ENCODE measurements around the gene RASSF1.

The RASSF1 gene

DNA sequence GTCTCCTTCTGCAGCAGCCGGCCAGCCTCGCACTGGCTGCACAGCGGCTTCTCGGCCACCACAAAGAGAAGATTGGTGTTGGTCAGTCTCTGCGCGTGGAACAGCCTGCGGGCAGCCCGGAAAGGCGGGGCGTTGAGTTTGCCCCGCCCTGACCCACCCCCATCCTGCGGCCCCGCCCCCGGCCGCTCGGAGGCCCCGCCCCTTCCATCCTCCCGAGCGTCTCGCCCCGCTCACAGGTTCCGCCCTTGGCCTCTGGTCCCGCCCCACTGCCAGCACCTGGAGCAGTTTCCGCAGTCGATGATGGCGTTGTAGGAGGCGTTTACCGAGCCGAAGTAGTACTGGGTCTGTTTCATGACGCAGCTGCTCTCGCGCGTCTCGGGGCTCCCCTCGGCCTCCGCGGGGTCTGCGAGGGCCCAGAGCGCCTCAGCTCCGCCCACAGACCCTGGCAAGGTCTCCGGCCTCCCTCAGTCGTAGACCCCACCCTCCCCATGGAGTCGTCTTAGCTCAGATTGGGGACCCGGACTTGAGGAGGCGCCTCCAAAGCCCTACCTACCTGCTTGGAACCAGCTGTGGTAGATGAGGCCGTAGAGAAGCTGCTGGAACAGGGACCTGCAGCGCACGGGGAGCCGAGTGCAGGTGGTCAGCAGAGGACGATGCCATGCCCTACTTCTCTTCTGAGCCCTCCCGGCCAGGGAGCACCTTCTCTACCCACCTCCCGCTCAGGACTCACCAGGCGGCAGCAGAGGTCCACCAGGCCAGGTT lies 24.6 kb upstream of the RASSF1 start:
- peak; percentile 87 for DNase-seq

DNA sequence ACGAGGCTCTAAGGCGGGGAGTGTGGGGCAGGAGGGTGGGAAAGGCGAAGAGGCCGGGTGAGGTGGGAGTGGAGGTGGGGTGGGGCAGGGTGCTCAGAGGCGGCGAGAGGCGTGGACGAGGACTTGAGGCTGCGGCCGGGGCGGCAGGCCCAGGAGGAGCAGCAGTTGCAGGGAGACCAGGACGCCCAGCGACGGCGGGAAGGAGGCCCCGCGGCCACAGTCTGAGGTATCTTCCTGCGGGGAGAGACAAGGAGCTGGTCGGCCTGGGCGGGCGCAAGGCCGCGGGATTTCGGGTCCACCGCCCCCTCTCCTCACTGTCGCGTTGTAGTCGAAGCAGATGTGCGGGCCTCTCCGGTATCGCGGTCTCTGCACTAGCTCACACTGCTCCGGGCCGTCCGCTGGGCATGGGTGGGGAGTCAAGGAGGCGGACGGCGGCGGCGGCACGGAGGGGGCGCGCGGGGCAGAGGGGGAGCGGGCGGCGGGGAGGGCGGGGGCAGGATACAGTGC lies 24.0 kb upstream of the RASSF1 start:
- peak; percentile 59 for DNase-seq

DNA sequence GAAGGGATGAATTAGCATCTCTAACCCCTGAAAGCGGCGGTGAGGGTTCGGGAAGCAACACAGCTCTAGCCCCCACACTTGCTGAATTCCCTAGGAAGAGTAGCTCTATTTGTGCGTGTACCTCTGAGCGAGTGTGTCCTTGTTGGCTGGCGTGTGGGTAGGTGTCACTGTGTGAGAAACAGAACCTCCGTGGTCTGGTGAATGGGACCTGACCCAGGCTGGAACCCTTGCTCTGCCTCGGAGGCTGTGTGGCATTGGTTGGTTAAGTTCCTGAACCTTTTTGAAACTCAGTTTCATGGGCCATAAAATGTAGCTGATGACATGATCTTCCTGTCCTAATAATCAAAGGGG lies 19.1 kb upstream of the RASSF1 start:
- no peak for DNase-seq

DNA sequence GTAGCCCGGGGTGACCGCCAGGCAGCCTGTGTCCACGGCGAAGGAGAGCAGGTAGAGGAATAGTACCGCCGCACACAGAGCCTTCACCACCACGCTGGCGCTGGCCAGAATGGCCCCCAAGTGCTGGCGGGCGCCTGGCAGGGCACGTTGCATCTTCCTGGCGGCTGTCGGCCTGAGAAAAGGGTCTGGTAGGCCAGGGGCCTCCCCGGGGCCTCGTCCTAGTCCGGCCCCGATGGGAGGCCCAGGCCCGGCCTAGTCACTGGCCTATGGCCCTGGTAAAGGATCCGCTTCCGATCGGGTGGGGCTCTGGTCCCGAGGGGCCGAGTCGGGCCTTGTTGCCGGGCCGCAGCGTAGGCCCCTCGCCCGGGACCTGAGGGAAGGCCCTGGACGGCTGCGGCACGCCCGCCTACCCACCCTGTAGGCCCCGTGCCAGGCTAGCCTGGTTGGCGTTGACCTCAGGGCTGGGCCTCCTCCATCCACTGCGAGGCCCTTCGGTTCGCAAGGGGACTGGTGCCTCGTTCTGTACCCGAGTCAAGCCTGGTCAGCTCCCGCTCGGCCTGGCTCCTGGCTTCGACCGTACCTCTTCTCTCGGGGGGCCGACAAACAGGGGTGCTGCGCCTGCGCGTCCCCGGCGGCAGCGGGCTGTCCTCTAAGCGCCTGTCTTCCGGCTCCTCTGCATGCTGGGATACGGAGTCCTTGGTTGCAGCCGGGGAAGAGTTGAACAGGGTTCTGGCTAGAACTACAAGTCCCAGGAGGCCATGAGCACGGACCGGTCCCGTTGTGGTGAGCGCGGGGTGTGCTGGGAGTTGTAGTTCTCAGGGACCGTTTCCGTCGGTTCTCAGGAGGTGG lies 18.5 kb upstream of the RASSF1 start, which contains the start of gene TMEM115:
Gene TMEM115, minus strand, starts transcription at position 611 of the 849 bp plus-strand sequence. Its CDS starts 458 bp downstream, at position 153.
- DNase-seq, result peak; percentile 99

DNA sequence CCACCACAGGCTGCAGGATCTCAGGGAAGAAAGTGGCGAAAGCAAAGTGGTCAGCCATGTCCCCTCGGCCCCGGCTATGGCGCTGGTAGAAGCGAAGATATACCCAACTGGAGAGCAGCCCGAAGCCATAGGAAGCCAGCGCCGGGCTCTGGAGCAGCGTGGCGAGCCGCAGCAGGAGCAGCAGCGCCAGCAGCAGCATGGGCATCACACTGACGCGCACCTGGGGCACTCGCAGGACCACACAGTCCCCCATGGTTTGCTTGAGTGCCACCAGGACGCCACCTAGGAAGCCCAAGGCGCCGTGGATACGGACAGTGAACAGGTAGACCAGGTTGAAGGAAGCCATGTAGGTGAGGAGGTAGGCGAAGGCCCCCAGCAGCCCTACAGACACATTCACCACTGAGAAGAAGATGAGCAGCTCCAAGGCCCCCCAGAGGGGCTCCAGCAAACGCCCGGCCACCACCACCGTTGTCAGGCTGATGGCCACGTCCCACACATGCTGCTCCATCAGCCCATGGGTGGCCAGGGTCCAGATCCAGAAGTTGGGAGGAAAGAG lies 17.8 kb upstream of the RASSF1 start:
- no peak for DNase-seq

DNA sequence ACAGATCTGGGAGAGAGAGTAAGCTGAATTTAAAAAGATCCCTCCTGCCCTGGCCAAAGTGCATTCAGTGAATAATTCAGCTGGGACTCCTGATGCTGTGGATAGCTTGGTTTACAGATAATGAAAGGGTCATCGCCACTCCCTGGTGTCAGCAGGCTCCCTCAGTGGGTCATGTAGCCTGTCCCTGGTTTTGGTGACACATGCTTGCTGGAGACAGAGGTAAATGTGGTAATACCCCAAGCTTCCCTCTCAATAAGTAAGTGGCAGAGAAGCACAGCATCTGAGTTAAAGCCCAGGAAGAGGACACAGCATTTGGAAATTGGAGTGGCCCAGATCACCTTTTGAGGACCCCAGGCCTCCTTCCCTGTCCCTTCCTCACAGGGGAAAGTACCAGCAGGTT lies 16.8 kb upstream of the RASSF1 start:
- no peak for DNase-seq

DNA sequence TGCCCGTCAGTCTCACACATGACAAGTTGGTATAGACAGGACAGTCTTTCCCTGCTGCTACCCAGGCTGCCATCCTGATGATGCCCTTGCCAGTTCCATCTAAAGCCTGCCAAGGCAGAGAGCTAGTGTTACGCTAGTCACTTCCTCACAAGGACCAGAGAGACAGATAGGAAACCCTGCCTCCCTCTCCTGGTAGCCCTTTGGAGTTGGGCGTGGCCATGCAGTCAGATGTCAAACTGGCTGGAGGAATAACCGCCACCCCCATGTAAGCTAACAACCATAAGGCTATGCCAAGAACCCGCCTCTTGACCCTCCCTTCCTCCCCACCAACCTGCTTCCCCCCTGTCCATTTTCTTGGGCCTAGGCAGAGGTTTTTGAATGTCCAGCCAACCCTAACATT lies 15.9 kb upstream of the RASSF1 start:
- DNase-seq, result no peak

DNA sequence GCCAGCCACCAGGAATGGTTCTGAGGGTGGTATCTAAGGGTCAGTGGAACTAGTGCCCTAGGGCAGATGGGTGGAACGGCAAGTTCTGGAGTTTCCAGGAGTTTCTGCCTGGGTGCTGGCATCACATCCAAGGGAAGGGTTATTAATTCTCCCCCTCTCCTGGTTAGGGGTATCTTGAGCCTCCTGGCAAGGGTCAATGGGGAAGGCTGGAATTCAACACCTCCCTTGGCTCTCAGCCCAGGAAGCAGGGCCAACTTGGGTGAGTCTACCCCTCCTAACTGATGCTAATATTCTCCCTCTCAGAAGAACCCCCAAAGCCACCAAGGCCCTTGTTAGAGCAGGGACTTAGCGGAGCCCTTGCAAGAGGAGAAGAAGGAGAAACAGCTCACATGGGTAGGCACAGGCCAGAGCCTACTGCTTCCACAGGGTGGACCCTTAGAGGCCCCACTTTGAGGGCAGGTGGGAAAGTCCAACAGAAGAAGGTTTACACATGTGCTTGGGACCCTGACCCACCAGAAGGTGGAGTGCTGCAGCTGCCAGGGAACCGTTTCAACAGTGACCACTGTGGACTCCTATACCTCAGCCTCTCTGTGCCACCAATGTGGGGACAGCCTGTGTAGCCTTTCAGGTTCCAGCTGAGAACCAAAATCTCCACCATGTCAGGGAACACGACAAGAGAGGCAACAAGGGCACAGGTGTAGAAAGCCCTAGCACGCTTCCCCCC lies 15.4 kb upstream of the RASSF1 start:
- DNase-seq, result no peak

DNA sequence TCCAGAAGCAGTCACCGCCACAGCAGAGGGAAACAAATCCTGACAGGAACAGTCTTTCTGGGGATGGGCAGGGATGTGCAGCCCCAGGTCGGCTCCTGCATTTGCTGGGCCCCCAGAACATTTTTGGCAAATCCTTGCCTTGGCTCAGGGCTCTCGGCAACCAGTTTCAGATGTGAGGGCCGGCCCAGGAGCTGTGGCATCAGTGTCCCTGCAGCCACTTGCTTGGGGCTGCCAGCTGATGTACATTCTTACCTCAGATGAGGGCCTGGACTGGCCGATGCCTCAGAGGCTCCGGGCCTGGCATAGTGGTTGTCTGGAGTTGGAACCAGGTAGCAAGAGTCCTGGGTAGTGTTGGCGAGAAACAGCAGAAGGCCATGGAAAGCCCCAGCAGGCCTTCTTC lies 14.2 kb upstream of the RASSF1 start:
- DNase-seq, result no peak

DNA sequence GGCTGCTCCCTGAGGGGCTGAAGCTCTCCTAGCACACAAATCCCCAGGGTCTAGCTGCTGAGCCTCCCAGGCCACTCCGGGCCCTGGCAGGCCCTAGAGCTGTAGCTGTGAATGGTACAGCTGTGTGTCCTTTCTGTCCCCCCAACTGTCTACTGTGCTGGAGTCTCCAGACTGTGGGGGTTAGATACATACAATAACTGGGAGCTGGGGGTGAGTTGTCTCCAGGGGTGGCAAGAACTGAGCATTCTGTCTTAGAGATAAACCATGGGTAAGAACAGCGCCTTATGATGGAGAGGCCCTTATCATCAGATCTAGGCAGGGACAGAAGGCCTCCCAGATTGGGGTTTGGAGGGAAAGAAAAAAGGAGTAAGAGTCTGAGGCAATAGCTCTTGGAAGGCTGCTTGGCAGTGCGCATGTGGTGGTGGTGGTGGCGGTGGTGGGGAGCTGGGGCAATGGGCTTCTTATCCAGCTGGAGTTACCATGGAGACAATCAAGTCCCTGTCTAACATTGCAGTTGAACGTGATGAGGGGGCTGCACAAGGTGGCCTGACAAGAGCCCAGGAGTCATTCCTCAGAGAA lies 13.6 kb upstream of the RASSF1 start:
- no peak for DNase-seq

DNA sequence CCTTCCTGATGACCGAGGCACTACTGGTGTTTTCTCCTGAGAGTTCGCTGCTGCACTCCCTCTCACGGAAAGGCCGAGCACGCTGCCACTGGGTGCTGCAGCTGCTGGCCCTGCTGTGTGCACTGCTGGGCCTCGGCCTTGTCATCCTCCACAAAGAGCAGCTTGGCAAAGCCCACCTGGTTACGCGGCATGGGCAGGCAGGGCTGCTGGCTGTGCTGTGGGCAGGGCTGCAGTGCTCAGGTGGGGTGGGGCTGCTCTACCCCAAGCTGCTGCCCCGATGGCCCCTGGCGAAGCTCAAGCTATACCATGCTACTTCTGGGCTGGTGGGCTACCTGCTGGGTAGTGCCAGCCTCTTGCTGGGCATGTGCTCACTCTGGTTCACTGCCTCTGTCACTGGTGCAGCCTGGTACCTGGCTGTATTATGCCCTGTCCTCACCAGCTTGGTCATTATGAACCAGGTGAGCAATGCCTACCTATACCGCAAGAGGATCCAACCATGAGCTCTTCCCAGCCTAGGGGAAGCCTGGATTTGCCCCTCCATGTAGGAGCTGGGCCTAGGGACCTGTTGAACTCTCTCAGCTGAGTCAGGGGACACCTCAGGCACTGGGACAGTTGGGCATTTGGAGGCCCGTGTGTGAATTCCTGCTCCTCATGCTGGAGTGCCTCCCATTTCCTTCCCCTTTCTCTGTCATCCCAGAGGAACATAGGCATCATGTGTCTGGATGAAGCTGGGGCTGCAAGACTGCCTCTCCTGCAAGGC lies 12.8 kb upstream of the RASSF1 start:
- DNase-seq, result no peak

DNA sequence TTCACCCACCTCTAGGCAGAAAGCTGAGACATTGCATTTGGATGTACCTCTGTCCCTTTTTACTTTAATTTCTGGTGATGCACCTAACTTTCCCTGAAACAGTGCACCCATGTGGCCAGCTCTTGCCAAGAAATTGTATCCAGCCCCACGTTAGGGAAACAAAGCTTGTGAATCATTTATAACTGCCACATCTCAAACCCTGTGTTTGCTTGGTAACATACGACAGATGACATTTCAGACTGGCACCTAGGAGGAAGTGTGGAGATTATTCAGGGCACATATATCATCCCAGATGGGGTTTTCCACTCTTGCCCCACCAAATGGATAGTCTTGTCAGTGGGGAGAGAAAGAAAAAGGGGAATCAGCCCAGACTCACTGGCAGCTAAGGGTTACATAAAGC lies 12.1 kb upstream of the RASSF1 start:
- no peak for DNase-seq

DNA sequence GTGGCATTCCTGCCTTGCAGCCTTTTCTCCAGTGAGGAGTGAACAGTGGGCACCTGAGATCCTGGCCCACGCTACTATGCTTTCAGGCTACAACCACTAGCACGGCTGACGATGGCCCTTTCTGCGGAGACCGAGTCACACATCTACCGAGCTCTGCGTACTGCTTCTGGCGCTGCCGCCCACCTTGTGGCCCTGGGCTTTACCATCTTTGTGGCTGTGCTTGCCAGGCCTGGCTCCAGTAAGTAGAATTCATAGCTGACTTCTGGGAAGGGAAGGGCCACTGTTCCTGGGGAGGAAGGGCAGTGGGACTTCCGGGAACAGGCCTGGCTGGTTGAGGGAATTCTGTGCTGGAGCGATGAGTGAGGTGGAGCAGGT lies 10.7 kb upstream of the RASSF1 start:
- DNase-seq, result no peak

DNA sequence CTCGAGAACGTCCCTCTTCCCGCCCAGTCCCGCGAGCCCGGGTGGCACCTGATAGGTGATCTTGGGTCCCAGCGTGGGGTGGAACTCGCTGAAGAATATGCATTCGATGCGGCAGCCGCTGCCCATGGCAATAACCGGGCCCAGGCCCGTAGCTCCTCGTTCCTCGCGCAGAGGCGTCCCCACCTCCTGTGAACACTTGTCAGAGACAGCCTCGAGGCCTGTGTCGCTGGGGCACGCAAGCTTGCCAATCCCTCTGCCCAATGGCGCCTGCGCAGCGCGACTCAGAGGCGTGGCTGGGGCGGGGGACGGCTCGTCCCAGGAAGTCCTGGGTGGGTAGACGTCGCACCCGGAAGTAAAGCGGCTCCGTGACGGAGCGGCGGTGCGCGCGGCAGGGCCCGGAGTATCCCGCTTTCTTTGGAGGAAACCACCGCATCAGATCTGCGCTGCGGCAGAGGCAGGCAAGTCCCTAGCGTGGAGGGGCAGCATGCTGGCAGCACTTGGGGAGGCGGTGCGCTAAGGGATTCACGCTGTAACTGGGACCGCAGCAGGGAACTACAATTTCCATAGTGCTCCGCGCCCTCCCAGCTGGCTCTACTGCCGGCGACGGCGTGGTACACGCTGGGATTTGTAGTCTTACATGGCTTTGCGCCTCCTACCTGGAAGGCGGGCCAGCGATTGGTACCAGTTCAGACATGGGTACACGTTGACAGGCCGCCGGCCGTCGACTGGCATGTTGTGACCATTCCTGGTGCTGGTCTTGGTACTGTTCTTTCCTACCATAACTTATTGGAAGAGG lies 10.1 kb upstream of the RASSF1 start, which contains the start of the genes CYB561D2 and NPRL2:
Gene CYB561D2, plus strand, starts transcription at position 336 of the 796 bp plus-strand sequence. CDS start 572 bp downstream, outside the sequence.
Gene NPRL2, minus strand, starts transcription at position 249 of the 796 bp plus-strand sequence. Its CDS starts 123 bp downstream, at position 126.
- peak; percentile 96 for DNase-seq

DNA sequence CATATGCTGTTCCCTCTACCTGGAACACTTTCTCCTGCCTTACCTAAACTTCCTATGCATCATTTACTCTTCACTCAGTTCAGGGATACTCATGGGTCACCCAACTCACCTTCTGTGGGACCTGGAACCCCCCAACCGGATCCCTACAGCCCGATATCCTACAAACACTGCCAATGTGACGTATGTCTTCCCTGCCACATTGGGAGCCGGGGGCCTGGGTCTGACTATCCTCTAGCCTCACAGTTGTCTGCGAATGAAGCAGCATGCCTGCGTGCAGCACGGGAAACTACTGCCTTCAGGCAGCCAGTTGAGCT lies 9.5 kb upstream of the RASSF1 start:
- no peak for DNase-seq

DNA sequence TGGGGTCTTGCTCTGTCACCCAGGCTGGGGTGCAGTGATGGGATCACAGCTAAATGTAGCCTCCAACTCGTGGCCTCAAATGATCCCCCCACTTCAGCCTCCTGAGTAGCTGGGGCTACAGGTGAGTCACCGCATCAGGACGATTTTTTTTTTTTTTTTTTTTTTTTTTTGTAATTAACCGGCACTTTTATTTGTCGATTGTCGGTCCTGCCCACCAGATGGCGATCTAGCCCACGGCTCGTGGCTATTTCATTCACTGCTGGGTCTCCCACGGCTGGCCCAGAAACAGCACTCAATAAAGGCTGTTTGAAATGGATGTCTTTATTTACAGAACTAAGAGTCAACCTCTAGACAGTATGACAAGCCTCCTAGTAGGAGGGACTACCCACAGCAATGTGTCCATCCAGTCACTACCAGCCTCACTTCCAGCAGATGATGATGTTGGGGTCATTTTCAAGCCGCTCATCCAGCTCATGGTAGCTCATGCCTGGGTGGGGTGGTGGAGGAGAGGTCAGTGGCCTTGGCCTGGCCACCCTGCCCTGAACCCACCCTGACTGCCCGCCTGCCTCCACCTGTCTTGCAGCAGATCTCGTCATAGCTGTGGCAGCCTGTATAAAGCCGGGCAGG lies 6.7 kb upstream of the RASSF1 start:
- peak; percentile 75 for DNase-seq

DNA sequence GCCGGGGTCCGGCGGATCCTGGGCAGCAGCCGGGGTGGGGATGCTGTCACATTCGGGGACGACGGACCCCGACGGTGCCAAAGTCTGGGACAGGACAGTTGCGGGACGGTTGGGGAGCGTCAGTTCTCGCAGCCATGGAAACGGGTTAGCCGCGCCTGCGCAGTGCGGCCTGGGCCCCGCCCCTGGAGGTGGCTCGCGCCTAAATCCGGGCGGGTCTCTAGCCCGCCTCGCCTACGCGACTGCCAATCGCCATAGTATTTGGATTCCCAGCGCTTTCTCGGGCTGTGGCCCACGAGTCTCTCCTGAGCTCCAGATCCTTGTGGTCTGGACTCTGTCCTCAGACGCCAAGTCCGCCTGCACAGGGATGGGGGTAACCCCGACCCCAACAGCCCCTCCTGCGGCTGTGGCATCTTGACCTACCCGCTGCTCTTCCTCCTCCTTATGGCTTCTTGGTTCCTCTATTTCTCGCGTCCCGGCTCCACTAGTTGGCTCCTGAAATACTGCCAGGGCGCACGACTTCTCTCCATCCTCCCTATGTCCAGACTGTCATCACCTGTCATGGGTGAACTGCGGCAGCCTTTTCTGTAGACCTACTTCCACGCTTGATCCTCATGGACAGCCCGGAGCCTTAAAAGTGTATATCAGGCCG lies 5.1 kb upstream of the RASSF1 start, which contains the start of gene ZMYND10:
Gene ZMYND10, minus strand, starts transcription at position 147 of the 649 bp plus-strand sequence. CDS start 153 bp downstream, outside the sequence.
- peak; percentile 76 for DNase-seq

DNA sequence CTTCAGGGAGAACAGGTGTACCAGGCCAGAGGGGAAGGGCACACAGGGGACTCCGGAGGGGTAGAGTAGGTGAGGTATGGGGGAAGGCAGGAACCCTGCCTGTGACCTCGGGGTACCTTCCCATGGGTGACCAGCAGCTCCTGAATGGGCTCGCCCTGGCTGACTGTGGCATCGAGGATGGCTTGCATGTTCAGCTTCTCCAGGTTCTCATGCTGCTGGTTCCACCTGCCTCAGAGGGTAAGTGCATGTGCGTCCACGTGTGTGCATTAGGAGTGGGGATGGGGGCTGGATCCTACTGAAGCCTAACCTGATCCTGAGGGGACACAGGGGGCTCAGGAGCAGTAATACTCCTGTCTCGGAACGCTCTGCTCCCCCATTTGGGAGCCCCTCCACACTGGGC lies 4.4 kb upstream of the RASSF1 start:
- no peak for DNase-seq

DNA sequence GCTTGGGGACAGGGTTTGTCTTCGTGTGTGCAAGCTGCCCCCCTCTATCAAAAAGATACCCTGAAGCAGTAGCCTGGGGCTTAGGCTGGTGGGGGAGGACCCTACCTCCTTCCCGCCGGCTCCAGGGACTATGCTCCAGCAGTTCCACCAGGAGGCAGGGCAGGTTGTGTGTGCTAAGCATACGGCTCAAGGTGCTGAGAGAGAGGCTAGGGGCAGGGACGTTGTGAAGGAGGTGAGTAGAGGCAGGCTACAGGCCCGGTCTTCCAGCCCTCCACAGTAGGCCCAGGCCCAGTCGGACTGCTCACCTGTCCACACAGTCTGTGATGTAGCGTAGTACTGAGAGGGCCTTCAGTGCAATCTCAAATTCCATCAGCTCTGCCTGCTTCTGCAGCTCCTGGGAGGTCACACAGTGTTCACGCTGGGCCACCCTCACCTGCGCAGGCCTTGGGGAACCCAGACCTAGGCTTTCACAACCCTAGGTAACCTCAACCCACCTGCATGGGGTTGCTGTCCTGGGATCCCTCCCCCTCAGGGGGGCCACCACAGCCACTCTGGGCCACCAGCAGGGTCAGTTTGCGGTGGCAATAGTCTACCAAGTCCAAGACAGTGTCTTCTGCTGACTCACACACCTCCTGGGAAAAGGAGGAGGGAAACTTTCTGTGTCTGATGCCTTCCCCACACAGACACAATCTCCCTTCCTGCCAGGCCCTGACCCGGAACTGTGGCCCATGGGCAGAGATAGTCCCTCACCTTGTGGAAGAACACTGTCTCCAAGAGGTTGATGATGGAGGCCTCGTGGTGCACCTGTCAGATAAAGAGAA lies 2.4 kb upstream of the RASSF1 start:
- DNase-seq, result no peak
